Common myeloid progenitor, CD34-positive (primary cell): Measurements from ENCODE around the gene FRMD6.

Source experiments
- CTCF ChIA-PET: fragments of 350-600 bp; sonication (Branson Sonifier 250); formaldehyde crosslinking; loops from one replicate; lab custom pipeline; 2021; ENCODE audit warnings: antibody characterized with exemption; lab: Charles Lee
- POLR2A ChIA-PET: fragments of 350-600 bp; sonication (Branson Sonifier 250); formaldehyde crosslinking; loops from one replicate; lab custom pipeline; 2021; ENCODE audit warnings: antibody characterized with exemption; lab: Charles Lee
- DNase-seq, 3 donors: peaks; one replicate each; pipeline versions ENCODE4 v3.0.0 to v3.0.0-alpha.2; 2013
- H3K27ac ChIP-seq, 2 experiments: 1 replicate in 1 of 2; 2 replicates in 1 of 2; pipeline ENCODE4 v1.7.0; 2013; ENCODE audit warnings: inconsistent platforms in 2 of 2, low read length in 2 of 2, mild to moderate bottlenecking in 2 of 2, low read depth in 1 of 2, moderate library complexity in 1 of 2; ENCODE audit not compliant: severe bottlenecking in 2 of 2, insufficient read depth in 1 of 2, poor library complexity in 1 of 2
- H3K27me3 ChIP-seq, 5 experiments: replicated peaks in 2 of 5; 1 replicate in 3 of 5; 2 replicates in 2 of 5; pipeline versions ENCODE4 v1.6.1 to v1.7.0; 2013; ENCODE audit warnings: low read length in 4 of 5, mild to moderate bottlenecking in 2 of 5, moderate library complexity in 2 of 5, inconsistent platforms in 1 of 5; ENCODE audit not compliant: insufficient read depth in 5 of 5, control insufficient read depth in 4 of 5
- H3K36me3 ChIP-seq, 4 experiments: 1 replicate in 2 of 4; 2 replicates in 2 of 4; pipeline versions ENCODE4 v1.6.1 to v1.7.0; 2013; ENCODE audit warnings: low read length in 3 of 4, control low read depth in 1 of 4, mild to moderate bottlenecking in 1 of 4; ENCODE audit not compliant: control insufficient read depth in 4 of 4, insufficient read depth in 4 of 4
- H3K4me1 ChIP-seq, 4 experiments: 1 replicate in 3 of 4; 2 replicates in 1 of 4; pipeline versions ENCODE4 v1.6.1 to v1.7.1; 2013; ENCODE audit warnings: low read length in 3 of 4, mild to moderate bottlenecking in 3 of 4, control low read depth in 1 of 4, inconsistent platforms in 1 of 4, moderate library complexity in 1 of 4; ENCODE audit not compliant: control insufficient read depth in 4 of 4, insufficient read depth in 4 of 4; ENCODE audit errors: control extremely low read depth in 1 of 4
- H3K4me3 ChIP-seq, 7 experiments: 1 replicate in 4 of 7; 2 replicates in 3 of 7; pipeline versions ENCODE4 v1.5.1 to v1.7.0; 2013; ENCODE audit warnings: mild to moderate bottlenecking in 7 of 7, low read length in 6 of 7, moderate library complexity in 6 of 7, inconsistent platforms in 2 of 7, low read depth in 2 of 7, control low read depth in 1 of 7; ENCODE audit not compliant: insufficient read depth in 4 of 7, control insufficient read depth in 1 of 7; ENCODE audit errors: extremely low read depth in 1 of 7
- H3K9me3 ChIP-seq, 5 experiments: 1 replicate in 4 of 5; 2 replicates in 1 of 5; pipeline versions ENCODE4 v1.6.1 to v1.7.1; 2013; ENCODE audit warnings: low read length in 4 of 5, mild to moderate bottlenecking in 2 of 5, inconsistent platforms in 1 of 5, low read depth in 1 of 5, moderate library complexity in 1 of 5; ENCODE audit not compliant: control insufficient read depth in 4 of 5, insufficient read depth in 2 of 5; ENCODE audit errors: control extremely low read depth in 1 of 5
- WGBS: methylation state at CpG from one replicate; pipeline ENCODE4 v1.1.5; 2013; ENCODE audit not compliant: insufficient coverage; 5-methylcytosine and 5-hydroxymethylcytosine counted together

The FRMD6 gene

DNA sequence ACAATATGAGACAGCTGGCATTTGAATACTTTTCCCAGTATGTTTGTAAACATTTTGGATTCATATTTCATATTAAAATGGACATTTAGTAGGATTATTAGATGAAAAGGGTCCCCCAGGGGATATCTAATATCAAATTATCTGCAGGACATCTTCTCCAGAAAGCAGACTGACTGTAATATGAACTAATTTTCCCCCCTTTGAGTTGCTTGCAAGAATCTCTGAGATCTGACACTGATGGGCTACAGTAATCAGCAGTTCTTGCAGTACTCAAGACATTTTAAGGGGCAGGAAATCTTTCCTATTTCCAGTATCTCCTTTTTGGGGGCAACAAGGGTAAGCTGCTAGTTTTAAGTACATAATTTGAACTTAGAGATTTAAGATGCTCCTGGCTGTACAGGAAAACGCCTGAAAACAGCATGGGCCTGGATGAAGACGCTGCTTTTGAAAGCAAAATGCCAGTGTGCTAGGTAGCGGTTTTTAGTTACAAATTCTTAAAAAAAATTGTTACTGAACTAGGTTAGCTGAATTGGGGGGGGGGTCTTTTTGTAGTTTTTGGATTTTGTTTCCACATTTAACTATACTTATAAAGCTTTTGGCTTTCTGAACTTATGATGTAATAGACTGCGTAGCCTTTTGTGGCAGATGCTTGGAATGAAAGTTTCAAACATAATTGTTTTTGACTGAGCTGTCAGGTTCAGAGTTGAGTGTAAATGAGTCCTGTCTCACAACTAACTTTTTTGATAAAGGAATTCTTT is 2.2 kb downstream of the FRMD6 start:
- H3K9me3 ChIP-seq: no peaks in the 10 kb centered on the region
- no peak for DNase-seq
- WGBS: 96% methylated on average over 3 of the region's 4 CpGs
- no peak overlapping the region for H3K27ac ChIP-seq
- H3K36me3 ChIP-seq: no peaks in the 10 kb centered on the region
- ChIA-PET CTCF (interaction anchor here (0.6 to 2.6 kb wide), 6 partner anchors 10 to 348 kb away, joined by 4 to 19 read pairs (median 8); no protein-coding TSS in a partner anchor), POLR2A (interaction anchor here (0.6 kb wide), 1 partner anchor 9 kb away, joined by 6 read pairs; no protein-coding TSS in a partner anchor)
- H3K4me3 ChIP-seq: peak overlapping the region in 3 of 7 experiments; percentile 12 to 87 (median 85)
- no peaks in the 10 kb centered on the region for H3K27me3 ChIP-seq
- H3K4me1 ChIP-seq: peaks cover 24 to 46% (median 39%) of the 10 kb centered on the region in 4 experiments

DNA sequence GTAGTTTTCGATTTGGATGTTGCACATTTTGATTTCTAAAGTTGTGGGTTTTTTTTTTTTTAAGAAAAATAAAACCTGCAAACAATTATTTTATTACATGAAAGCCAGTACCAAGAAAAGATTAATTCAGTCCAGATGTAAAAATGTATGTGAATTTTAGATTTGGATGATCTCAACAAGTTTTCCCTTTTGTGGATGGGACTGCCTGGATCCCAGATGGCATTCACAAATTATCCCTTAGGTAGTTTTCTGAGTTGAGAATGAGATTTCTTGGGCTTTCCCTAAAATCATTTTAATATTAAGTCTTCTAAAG is 2.8 kb downstream of the FRMD6 start:
- Histone ChIP-seq H3K9me3 (no peaks in the 10 kb centered on the region), H3K4me1 (peaks cover 24 to 46% (median 39%) of the 10 kb centered on the region in 4 experiments), H3K4me3 (no peak overlapping the region), H3K27ac (no peak overlapping the region), H3K27me3 (no peaks in the 10 kb centered on the region), H3K36me3 (no peaks in the 10 kb centered on the region)
- no peak for DNase-seq
- CTCF ChIA-PET: interaction anchor here (1.2 kb wide), 1 partner anchor 29 kb away, joined by 4 read pairs; no protein-coding TSS in a partner anchor
- POLR2A ChIA-PET: interaction anchor here (0.6 kb wide), 1 partner anchor 8 kb away, joined by 6 read pairs; no protein-coding TSS in a partner anchor
- no CpG with 5 or more reads among the region's 1 CpG for WGBS

GRCh38 chr14:51657762-51658161 is 6.1 kb downstream of the FRMD6 start:
- Histone ChIP-seq H3K27me3 (no peaks in the 10 kb centered on the region), H3K27ac (no peak overlapping the region), H3K4me1 (peaks cover 24 to 35% (median 31%) of the 10 kb centered on the region in 4 experiments), H3K36me3 (no peaks in the 10 kb centered on the region), H3K4me3 (no peak overlapping the region), H3K9me3 (no peaks in the 10 kb centered on the region)
- 71% methylated on average over 1 of the region's 1 CpG for WGBS
- CTCF ChIA-PET: interaction anchor here (1.2 to 1.5 kb wide), 2 partner anchors 10 to 119 kb away, joined by 3 read pairs; no protein-coding TSS in a partner anchor
- POLR2A ChIA-PET: no interaction called here
- no peak for DNase-seq

GRCh38 chr14:51658441-51659173 is 6.9 kb downstream of the FRMD6 start:
- Histone ChIP-seq H3K4me3 (no peak overlapping the region), H3K27me3 (no peaks in the 10 kb centered on the region), H3K27ac (no peak overlapping the region), H3K36me3 (no peaks in the 10 kb centered on the region), H3K4me1 (peaks cover 19 to 27% (median 24%) of the 10 kb centered on the region in 4 experiments), H3K9me3 (peaks cover 0 to 2% (median 0%) of the 10 kb centered on the region in 5 experiments)
- ChIA-PET POLR2A (no interaction called here), CTCF (interaction anchor here (1.0 to 1.5 kb wide), 2 partner anchors 9 to 43 kb away, joined by 3 read pairs; no protein-coding TSS in a partner anchor)
- 100% methylated on average over 1 of the region's 6 CpGs for WGBS
- no peak for DNase-seq

- H3K27ac ChIP-seq: no peak overlapping the region
- H3K27me3 ChIP-seq: no peaks in the 10 kb centered on the region
- H3K36me3 ChIP-seq: no peaks in the 10 kb centered on the region
- peaks cover 5 to 6% (median 5%) of the 10 kb centered on the region in 4 experiments for H3K4me1 ChIP-seq
- no peak overlapping the region for H3K4me3 ChIP-seq
- POLR2A ChIA-PET: no interaction called here
- CTCF ChIA-PET: no interaction called here
- peaks cover 0 to 2% (median 0%) of the 10 kb centered on the region in 5 experiments for H3K9me3 ChIP-seq
- 100% methylated on average over 2 of the region's 2 CpGs for WGBS
- DNase-seq: no peak
These were observed 9.0 kb downstream of the FRMD6 start for GRCh38 chr14:51660741-51661140.

- H3K4me1 ChIP-seq: no peaks in the 10 kb centered on the region
- H3K27me3 ChIP-seq: no peaks in the 10 kb centered on the region
- H3K4me3 ChIP-seq: no peak overlapping the region
- no peak for DNase-seq
- H3K9me3 ChIP-seq: peaks cover 0 to 2% (median 0%) of the 10 kb centered on the region in 5 experiments
- POLR2A ChIA-PET: no interaction called here
- no peaks in the 10 kb centered on the region for H3K36me3 ChIP-seq
- no peak overlapping the region for H3K27ac ChIP-seq
- CTCF ChIA-PET: interaction anchor here (1.7 kb wide), 1 partner anchor 9 kb away, joined by 6 read pairs; no protein-coding TSS in a partner anchor
These were observed 9.8 kb downstream of the FRMD6 start for GRCh38 chr14:51661504-51661903.
